NCI-H187 treated with DMSO at 0.1 percent for 48 hours (cell line): ENCODE measurements around the gene TSPAN18.

ENCODE experiments used
- DNase-seq: peaks from one replicate; lab custom pipeline; 2025; lab: John Stamatoyannopoulos, UW

The TSPAN18 gene

DNA sequence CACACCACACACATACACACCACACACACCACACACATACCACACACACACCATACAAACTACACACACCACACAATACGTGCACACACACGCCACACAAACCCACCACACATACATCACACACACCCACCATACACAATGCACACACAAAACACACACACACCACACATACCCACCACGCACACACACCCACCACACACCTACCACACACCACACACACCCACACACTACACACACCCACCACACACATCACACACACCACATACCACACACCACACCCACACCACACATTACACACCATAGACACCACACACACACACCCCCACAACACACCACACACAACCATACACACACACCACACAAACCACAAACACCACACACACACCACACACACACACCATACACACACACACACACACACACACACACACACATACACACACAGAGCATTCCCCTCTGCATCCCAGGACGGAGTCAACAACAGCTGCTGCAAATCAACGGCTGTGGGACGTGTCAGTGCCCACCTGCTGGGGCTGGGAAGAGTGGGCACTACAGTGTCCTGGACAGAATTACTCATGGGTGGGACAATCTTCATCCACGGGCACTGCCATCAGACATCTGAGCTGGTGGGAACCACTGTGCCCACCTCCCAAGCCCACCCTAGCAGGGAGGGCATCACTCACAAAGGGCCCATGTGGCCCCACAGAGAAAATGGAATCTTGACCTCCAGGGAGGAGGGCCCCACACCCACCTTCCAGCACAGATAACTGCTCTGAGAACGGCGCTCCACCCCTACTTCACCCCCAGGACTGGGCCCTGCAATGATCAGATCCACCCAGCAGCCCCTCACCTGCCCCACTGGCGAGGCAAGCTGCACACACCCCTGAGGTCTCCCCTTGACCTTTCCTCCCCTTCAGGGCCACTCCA is 215.5 kb downstream of the TSPAN18 start:
- DNase-seq, result no peak

DNA sequence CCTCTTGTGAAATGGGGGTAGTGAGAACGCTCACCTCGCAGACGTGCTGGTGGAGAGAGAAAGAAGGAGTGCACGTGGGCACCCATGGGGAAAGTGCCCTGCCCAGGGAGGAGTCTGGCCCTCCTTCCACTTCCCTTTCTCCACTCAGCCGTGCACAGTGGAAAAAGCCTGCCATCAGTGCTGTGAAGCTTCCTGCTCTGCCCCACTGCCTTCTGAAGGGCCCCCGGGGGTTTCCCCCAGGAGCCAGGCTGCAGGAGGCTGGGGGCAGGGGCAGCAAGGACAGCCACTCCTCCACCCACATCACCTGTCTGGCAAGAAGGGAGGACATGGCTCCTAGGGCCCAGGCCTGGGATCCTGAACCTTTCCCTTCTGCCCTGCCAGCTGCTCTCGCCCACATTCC is 216.4 kb downstream of the TSPAN18 start:
- peak; percentile 55 for DNase-seq

- peak; percentile 58 for DNase-seq
Measured at GRCh38 chr11:44943696-44944095, 216.9 kb downstream of the TSPAN18 start.

GRCh38 chr11:44944181-44944852 is 217.6 kb downstream of the TSPAN18 start:
- DNase-seq, result no peak

- DNase-seq, result no peak
Measured at GRCh38 chr11:44944853-44945235, 218.1 kb downstream of the TSPAN18 start.

DNA sequence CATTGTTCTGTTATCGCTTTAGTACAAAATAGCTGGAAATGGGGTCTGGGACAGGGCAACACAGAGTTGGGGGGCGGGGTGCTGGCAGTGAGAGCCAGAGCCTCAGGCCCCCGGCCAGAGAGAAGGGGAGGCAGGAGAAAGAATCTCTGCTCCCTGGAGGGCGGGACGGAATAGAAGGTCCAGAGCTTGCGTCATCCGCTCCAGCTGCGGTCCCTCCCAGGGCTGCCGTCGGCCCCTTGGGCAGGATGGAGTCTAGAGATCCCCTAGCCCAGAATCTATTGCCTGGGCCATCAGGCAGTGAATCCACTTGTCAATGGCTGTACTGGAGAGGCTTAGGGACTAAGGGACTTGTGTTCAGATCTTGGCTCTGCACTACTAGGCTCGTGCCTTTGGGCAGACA is 218.9 kb downstream of the TSPAN18 start:
- no peak for DNase-seq

- DNase-seq, result no peak
Measured at GRCh38 chr11:44946263-44946662, 219.5 kb downstream of the TSPAN18 start.

DNA sequence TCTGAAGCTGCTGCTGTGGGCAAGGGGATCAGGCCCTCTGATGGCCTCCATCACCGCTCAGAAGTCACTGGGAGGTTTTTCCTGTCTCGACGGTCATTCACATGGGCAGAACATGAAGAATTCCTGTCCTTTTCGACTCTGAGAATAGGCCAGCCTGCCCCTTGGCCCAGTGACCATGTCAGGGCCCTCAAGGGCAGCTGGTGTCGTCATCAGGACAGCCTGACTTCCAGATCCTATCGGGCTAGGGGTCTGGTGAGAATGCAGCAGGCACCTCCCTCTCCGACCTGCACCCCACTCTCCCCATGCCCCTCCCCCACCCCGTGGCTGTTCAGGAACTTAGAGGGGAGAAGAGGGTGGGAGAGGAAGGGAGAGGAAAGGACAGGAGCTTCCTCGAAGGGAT is 220.4 kb downstream of the TSPAN18 start:
- no peak for DNase-seq

GRCh38 chr11:44948155-44948554 is 221.4 kb downstream of the TSPAN18 start:
- DNase-seq, result no peak

DNA sequence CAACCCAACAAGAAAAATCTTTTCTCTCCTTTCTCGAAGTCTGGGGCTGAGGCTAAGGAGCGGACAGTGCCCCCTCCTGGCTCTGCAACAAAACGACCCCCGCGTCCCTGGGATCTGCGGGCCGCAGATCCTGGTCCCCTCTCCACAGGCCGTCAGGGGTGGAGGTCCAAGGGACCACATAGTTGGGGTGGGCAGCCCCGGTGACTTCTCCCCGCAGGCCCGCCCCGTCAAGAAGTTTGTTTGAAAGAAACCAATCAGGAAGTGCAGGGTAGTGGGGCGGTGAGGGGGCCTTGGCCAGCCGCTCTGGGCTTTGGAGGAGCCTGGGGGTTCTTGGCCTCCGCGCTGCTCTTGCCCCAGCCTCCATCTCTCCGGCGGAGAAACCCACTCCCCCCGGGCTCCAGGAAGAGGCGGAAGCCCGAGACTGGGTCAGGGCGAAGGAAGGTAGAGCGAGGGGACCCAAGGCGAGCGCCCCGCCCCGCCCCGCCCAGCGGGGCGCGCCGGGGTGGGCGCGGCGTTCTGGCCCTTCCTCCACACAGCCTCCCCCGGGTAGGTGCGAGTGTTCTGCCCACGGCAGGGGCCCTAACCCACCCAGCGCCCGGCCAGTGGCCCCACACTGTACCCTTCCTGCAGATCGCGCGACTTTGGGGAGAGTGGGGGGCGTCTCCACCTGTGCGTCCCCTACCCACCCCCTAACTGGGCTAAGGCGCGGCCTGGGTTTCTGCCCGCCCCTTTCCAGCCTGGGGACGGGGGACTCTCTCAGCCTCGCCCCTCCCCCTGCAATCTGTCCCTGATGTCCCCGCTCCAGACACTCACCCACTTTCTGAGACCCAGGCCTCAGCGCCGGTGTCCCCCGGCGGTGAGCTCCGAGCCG is 222.6 kb downstream of the TSPAN18 start:
- no peak for DNase-seq

- DNase-seq, result no peak
Measured at GRCh38 chr11:44950031-44950624, 223.4 kb downstream of the TSPAN18 start.

- DNase-seq, result no peak
Measured at GRCh38 chr11:44950625-44951476, 224.1 kb downstream of the TSPAN18 start, which contains the start of gene TP53I11. Gene TP53I11, minus strand, starts transcription at chr11:44950883. Its CDS starts 12,548 bp downstream, at chr11:44938335.

DNA sequence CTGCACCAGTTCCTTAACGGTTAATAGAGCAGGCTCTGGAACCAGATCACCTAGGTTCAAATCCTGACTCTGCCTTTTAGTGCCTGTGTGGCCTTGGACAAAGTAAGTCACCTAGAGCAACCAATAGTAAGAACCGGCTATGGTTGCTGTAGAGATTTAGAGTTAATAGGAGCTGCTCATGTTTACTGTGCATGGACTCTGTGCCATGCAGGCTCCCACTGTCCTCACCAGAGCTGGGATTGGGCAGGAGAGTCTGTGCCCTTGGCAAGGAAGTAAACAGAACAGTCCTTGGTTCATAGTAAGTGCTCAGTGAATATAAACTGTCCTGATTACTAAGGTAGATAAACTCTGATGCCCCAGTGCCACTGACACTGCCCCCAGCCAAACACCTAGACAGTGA is 225.3 kb downstream of the TSPAN18 start:
- DNase-seq, result no peak

- DNase-seq, result no peak
Measured at GRCh38 chr11:44952500-44953260, 225.9 kb downstream of the TSPAN18 start.

GRCh38 chr11:44954051-44954906 is 227.5 kb downstream of the TSPAN18 start:
- no peak for DNase-seq

- DNase-seq, result no peak
Measured at GRCh38 chr11:44955015-44955738, 228.4 kb downstream of the TSPAN18 start.

DNA sequence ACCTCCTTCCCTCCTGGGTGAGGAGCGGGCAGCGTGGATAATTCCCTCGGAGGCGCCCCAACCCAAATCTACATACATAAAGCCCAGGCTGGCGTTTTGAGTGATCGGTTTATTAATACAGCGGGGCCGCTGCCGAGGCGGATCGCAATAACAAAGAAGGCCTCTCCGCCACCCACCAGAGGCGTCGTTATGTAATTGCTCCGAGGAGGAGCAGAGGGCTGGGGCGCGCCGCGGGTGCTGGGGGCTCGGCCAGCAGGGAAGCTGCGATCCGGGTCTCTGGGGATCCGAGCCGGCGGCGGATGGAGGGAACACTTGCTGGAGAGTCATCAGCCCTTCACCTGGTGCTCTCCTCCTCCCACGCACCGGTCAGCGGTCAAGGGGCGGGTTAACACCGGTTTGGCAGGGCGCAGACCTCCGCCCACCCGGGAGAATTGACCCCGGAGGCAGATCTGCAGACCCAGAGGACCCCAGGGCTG is 230.3 kb downstream of the TSPAN18 start:
- DNase-seq, result no peak
